Nephron progenitor cell (in vitro differentiated cells): ENCODE results near the gene PCDH1.

ENCODE experiments used
- DNase-seq: peaks from one replicate; pipeline ENCODE4 v3.0.0; 2021
- H3K27ac Mint-ChIP-seq: 2 replicates; pipeline ENCODE4 v1.8.0; 2021; ENCODE audit warnings: mild to moderate bottlenecking, moderate library complexity, mixed read lengths
- H3K27me3 Mint-ChIP-seq: 2 replicates; pipeline ENCODE4 v1.8.0; 2021; ENCODE audit warnings: mild to moderate bottlenecking, low read depth, mixed read lengths; ENCODE audit not compliant: poor library complexity
- H3K36me3 Mint-ChIP-seq: 2 replicates; pipeline ENCODE4 v1.8.0; 2021; ENCODE audit warnings: low read depth, mixed read lengths
- H3K4me1 Mint-ChIP-seq: 2 replicates; pipeline ENCODE4 v1.8.0; 2021; ENCODE audit warnings: mixed read lengths
- H3K4me3 Mint-ChIP-seq: 2 replicates; pipeline ENCODE4 v1.8.0; 2021; ENCODE audit warnings: mild to moderate bottlenecking, moderate library complexity, mixed read lengths
- H3K9me3 Mint-ChIP-seq: 2 replicates; pipeline ENCODE4 v1.8.0; 2021; ENCODE audit warnings: mild to moderate bottlenecking, moderate library complexity, mixed read lengths
- TF ChIP-seq, protein P1 (sequence below): fragments of 200-600 bp; sonication (generic); IDR thresholded peaks from 2 replicates; pipeline ENCODE4 v1.5.0; 2021; ENCODE audit warnings: antibody characterized with exemption

Gene PCDH1

DNA sequence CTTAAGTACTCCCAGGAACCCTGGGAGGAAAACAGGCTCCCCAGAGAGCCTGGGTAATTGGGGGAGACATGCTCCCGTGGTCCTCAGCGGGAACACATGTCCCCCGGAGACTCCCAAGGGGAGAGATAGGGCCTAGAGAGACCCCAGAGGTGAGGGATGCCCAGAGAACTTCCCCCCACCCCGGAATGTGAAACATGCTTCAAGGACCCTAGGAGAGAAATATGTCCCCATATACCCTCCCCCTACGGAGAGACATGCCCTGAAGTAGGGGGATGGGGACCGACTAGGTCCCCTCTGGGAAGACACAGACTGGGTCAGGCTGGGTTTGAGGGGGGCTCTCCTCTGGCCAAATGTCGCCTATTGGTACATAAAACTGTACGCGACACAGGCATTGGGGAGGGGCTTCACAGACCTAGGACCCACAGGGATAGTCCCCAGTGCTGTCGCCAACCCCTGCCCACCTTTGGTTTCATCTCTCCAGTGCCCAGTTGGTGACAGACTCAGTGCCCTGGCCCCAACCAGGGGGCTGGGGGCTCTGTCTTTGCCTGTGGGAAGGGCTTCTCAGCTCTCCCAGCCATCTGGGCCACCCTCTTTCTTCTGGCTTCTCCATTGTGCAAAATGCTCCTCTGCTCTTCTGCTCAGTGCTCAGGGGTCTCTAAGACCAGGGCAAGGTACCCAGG, 26.9 kb downstream of the PCDH1 start:
- Mint-ChIP-seq H3K4me3 (peak overlapping the region; percentile 60), H3K4me1 (peaks cover 28% of the 10 kb centered on the region), H3K9me3 (no peaks in the 10 kb centered on the region), H3K27me3 (no peaks in the 10 kb centered on the region), H3K36me3 (no peaks in the 10 kb centered on the region), H3K27ac (no peak overlapping the region)
- TF ChIP-seq, protein P1, sequence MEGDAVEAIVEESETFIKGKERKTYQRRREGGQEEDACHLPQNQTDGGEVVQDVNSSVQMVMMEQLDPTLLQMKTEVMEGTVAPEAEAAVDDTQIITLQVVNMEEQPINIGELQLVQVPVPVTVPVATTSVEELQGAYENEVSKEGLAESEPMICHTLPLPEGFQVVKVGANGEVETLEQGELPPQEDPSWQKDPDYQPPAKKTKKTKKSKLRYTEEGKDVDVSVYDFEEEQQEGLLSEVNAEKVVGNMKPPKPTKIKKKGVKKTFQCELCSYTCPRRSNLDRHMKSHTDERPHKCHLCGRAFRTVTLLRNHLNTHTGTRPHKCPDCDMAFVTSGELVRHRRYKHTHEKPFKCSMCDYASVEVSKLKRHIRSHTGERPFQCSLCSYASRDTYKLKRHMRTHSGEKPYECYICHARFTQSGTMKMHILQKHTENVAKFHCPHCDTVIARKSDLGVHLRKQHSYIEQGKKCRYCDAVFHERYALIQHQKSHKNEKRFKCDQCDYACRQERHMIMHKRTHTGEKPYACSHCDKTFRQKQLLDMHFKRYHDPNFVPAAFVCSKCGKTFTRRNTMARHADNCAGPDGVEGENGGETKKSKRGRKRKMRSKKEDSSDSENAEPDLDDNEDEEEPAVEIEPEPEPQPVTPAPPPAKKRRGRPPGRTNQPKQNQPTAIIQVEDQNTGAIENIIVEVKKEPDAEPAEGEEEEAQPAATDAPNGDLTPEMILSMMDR = no peak
- DNase-seq = no peak

DNA sequence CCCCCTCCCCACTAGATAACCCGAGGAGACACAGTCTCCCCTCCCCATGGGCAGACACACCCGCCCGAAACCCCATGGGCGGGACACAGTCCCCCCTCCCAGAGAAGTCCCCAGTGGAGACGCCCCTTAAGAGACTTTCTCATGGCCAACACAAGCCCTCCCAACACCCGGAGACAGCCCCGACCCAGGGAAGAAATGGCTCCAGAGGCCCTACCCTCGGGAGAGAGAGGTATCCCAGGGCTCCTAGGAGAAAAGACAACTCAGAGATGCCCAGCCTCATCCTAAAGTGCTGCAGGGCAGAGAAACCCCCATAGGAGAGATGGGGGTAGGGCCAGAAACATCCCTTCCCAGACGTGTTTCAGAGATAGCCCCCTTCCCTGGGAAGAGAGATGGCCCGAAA, 27.4 kb downstream of the PCDH1 start:
- DNase-seq = no peak
- Mint-ChIP-seq H3K9me3 (no peaks in the 10 kb centered on the region), H3K4me1 (peaks cover 31% of the 10 kb centered on the region), H3K27ac (no peak overlapping the region), H3K27me3 (no peaks in the 10 kb centered on the region), H3K4me3 (peak overlapping the region; percentile 83), H3K36me3 (no peaks in the 10 kb centered on the region)
- TF ChIP-seq, protein P1 = no peak

DNA sequence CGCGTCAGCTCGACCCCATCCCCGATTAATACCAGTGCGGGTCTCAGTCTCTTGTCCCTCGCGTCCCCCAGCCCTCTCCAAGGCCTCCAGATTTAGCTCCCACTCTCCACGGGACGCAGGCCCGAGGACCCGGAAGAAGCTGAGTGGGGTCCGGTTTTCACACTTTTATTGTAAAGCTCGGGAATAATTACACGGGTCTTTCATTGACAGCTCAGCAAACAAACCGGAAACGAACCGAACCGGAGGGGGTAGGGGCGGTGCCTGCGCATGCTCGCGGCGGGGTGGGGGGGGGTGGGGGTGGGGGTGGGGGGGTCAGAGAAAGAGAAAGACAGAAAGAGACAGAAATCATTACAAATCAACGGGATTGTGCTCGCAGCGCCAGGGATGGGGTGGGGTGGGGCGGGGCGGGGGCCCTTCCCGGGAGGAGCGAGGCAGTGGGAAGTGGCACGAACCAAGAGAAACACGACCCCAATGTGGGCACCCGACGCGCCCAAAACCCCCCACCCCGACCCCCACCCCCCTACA, 27.9 kb downstream of the PCDH1 start:
- DNase-seq = no peak
- peak overlapping the region; percentile 72 for H3K27ac Mint-ChIP-seq
- no peaks in the 10 kb centered on the region for H3K36me3 Mint-ChIP-seq
- no peaks in the 10 kb centered on the region for H3K9me3 Mint-ChIP-seq
- H3K27me3 Mint-ChIP-seq = no peaks in the 10 kb centered on the region
- peak overlapping the region; percentile 83 for H3K4me3 Mint-ChIP-seq
- TF ChIP-seq, protein P1 = no peak
- peaks cover 31% of the 10 kb centered on the region for H3K4me1 Mint-ChIP-seq

DNA sequence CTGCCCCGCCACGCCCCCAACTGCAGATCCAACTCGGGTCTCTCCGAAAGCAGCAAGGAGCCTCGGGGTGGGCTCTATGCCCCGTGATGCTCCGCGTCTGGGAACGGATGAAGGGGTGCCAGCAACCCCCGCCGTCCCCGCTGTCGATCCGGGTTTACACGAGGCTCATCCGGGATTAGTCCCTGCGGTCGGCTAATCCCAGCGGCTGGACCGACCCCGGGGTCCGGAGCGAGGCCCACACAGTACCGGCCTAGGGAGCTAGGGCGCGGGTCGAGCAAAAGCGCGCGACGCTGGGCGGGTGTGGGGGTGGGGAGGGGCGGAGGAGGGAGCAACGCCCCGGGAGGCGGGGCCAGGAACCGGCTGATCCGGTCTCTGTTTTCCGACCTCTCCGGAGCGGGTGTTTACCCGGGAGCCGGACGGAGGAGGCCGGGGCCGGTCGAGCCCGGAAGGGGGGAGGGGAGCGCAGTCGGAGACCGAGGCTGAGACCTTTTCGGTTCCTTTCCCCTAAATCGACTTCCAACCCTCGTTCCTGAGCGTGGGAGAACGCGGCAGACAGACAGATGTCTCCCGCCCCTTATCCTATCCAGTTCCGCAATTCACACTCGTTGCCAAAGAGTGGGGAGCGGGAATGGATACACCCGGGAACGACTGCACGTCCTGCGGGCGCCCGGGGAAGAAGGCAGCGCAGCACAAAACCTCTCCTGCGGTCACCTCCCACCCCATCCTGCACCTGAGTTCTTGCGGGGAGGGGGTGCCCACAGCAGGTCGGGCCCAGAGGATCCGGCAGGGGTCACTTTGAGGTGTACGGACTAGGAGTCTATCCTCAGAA, 28.6 kb downstream of the PCDH1 start:
- peak overlapping the region; percentile 72 for H3K27ac Mint-ChIP-seq
- TF ChIP-seq, protein P1 = no peak
- H3K9me3 Mint-ChIP-seq = no peaks in the 10 kb centered on the region
- peak overlapping the region; percentile 83 for H3K4me3 Mint-ChIP-seq
- H3K4me1 Mint-ChIP-seq = peaks cover 34% of the 10 kb centered on the region
- peak; percentile 83 for DNase-seq
- H3K27me3 Mint-ChIP-seq = peaks cover 1% of the 10 kb centered on the region
- no peaks in the 10 kb centered on the region for H3K36me3 Mint-ChIP-seq

DNA sequence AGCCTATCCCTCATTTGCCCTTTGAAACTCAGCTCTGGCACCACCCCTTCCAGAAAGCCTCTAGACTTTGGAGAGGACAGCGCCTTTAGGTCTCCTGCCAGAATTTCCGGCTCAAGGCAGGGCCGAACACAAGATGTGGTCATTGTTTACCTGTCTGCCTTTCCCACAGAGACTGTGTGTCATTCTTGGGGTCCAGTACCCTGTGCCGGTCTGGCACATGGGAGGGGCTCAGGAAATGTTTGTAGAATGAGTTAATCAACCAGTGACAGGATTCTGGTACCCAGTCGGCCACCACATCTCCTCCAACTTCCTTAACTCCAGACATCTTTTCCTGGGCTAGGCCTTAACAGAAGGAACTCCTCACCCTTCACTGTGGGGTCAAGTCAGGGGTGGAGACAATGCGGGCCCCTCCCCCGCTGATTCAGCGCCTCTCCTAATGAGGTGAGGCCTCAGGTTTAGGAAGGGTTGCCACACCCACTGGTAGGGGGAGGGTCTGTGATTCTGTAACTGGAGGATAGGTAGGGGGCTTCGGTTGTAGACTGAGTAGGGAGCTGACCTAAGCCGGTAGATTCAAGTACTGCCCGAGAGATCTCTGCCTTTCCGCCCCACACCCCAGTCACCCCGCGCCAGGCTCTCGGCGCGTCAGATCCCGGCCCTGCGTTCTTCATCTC, 29.3 kb downstream of the PCDH1 start:
- DNase-seq = no peak

More for the DNA sequence above, 29.3 kb downstream of the PCDH1 start:
- Mint-ChIP-seq H3K27ac (peak overlapping the region; percentile 14), H3K36me3 (no peaks in the 10 kb centered on the region), H3K4me1 (peaks cover 35% of the 10 kb centered on the region), H3K9me3 (no peaks in the 10 kb centered on the region), H3K4me3 (peak overlapping the region; percentile 83), H3K27me3 (peaks cover 3% of the 10 kb centered on the region)
- TF ChIP-seq, protein P1 = no peak
